SU-DHL-6 (cell line): ENCODE results near the gene TUBB.

Experiments
- H2AFZ ChIP-seq: fragments of 200-600 bp; sonication (generic); 2 replicates; pipeline ENCODE4 v1.6.1; 2014; ENCODE audit warnings: low read depth, mild to moderate bottlenecking, moderate library complexity, mixed read lengths, antibody characterized with exemption, low read length; ENCODE audit not compliant: severe bottlenecking
- H3F3A ChIP-seq: fragments of 200-600 bp; shearing (Covaris generic); 2 replicates; pipeline ENCODE4 v1.6.0; 2016; ENCODE audit warnings: antibody characterized with exemption, mild to moderate bottlenecking; ENCODE audit not compliant: insufficient read depth
- H3K27ac ChIP-seq: fragments of 200-600 bp; sonication (generic); 2 replicates; pipeline ENCODE4 v1.5.1; 2016; ENCODE audit warnings: low read depth, mild to moderate bottlenecking, low read length, moderate library complexity, mixed read lengths
- H3K27me3 ChIP-seq: fragments of 200-600 bp; sonication (generic), shearing (Covaris generic); 2 replicates; pipeline ENCODE4 v1.6.0; 2014; ENCODE audit warnings: mild to moderate bottlenecking, low read length
- H3K36me3 ChIP-seq: fragments of 200-600 bp; sonication (generic); 2 replicates; pipeline ENCODE4 v1.6.1; 2014; ENCODE audit warnings: mild to moderate bottlenecking, low read length, mixed read lengths
- H3K4me2 ChIP-seq: fragments of 300-600, 200-600 bp; shearing (Covaris generic), sonication (generic); 2 replicates; pipeline ENCODE4 v1.6.0; 2014; ENCODE audit warnings: low read length, low read depth, mild to moderate bottlenecking; ENCODE audit not compliant: poor library complexity, severe bottlenecking
- H3K4me3 ChIP-seq: fragments of 200-600 bp; sonication (generic); 2 replicates; pipeline ENCODE4 v1.5.1; 2014; ENCODE audit warnings: antibody characterized with exemption, low read length, mild to moderate bottlenecking, mixed read lengths; ENCODE audit not compliant: insufficient read depth, poor library complexity, severe bottlenecking
- H3K79me2 ChIP-seq: fragments of 200-600 bp; sonication (generic); 2 replicates; pipeline ENCODE4 v1.6.1; 2014; ENCODE audit warnings: mild to moderate bottlenecking, low read length, moderate library complexity; ENCODE audit not compliant: insufficient read depth
- H3K9ac ChIP-seq: fragments of 200-600 bp; sonication (generic); 2 replicates; pipeline ENCODE4 v1.7.0; 2014; ENCODE audit warnings: mild to moderate bottlenecking, low read length
- H3K9me2 ChIP-seq: fragments of 200-600 bp; sonication (generic); replicated peaks from 2 replicates; pipeline ENCODE4 v1.6.1; 2014; ENCODE audit warnings: low read length; ENCODE audit not compliant: insufficient read depth
- H3K9me3 ChIP-seq: fragments of 200-600 bp; sonication (generic); 2 replicates; pipeline ENCODE4 v1.6.1; 2014; ENCODE audit warnings: low read length, mixed read lengths; ENCODE audit not compliant: insufficient read depth
- H4K20me1 ChIP-seq: fragments of 200-600 bp; sonication (generic); 2 replicates; pipeline ENCODE4 v1.6.1; 2014; ENCODE audit warnings: low read depth, mild to moderate bottlenecking, antibody characterized with exemption, low read length, moderate library complexity, mixed read lengths
- EZH2phosphoT487 ChIP-seq: fragments of 200-600 bp; sonication (generic), shearing (Covaris generic); conservative IDR thresholded peaks from 2 replicates; pipeline ENCODE4 v1.6.1; 2018; ENCODE audit warnings: mild to moderate bottlenecking, antibody characterized with exemption, low read length, moderate library complexity, mixed read lengths
- TF ChIP-seq, protein P1 (sequence below): fragments of 200-600 bp; sonication (generic); IDR thresholded peaks from one replicate; pipeline ENCODE4 v1.5.1; 2017; ENCODE audit warnings: antibody characterized with exemption, mild to moderate bottlenecking, low read length, moderate library complexity; ENCODE audit not compliant: insufficient read depth, poor library complexity, severe bottlenecking

Gene TUBB

DNA sequence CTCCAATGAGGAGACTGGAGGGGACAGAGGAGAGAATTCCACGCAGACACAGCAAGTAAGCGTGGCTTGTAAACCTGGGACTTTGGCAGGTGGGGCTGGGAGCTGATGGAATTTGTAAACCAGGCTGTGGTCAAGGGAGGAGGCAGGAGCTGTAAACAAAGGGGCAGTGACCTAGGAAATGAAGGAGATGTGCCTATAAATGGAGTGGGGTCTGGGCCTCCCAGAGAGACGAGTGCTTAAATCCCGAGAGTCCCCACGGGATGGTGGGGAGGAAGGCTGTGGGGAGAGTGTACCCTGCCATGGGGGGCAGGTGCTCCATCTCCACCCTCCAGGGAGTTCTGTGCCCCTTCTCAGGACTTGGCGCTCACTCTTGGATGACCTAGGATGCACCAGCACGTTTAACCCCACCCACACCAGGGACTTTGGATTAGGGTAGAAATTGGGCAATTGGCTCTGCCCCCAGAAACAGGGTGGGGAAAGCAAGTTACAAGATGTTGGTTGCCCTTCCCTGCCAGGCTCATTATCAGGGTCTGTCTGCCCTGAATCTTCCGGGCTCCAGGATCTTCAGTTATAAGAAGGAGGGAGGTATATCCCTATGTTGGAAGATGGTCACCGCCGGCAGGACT lies 43.4 kb upstream of the TUBB start:
- H3K36me3 ChIP-seq, result peaks cover 11% of the 10 kb centered on the region
- no peak overlapping the region for H3K9ac ChIP-seq
- peaks cover 39% of the 10 kb centered on the region for H3K79me2 ChIP-seq
- peaks cover 44% of the 10 kb centered on the region for H3F3A ChIP-seq
- H3K9me2 ChIP-seq, result no peaks in the 10 kb centered on the region
- H3K4me3 ChIP-seq, result no peak overlapping the region
- no peak overlapping the region for H3K27ac ChIP-seq
- no peak overlapping the region for H3K4me2 ChIP-seq
- H3K9me3 ChIP-seq, result no peaks in the 10 kb centered on the region
- H4K20me1 ChIP-seq, result no peaks in the 10 kb centered on the region
- no peak for TF ChIP-seq EZH2phosphoT487
- TF ChIP-seq, protein P1, sequence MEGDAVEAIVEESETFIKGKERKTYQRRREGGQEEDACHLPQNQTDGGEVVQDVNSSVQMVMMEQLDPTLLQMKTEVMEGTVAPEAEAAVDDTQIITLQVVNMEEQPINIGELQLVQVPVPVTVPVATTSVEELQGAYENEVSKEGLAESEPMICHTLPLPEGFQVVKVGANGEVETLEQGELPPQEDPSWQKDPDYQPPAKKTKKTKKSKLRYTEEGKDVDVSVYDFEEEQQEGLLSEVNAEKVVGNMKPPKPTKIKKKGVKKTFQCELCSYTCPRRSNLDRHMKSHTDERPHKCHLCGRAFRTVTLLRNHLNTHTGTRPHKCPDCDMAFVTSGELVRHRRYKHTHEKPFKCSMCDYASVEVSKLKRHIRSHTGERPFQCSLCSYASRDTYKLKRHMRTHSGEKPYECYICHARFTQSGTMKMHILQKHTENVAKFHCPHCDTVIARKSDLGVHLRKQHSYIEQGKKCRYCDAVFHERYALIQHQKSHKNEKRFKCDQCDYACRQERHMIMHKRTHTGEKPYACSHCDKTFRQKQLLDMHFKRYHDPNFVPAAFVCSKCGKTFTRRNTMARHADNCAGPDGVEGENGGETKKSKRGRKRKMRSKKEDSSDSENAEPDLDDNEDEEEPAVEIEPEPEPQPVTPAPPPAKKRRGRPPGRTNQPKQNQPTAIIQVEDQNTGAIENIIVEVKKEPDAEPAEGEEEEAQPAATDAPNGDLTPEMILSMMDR, result no peak
- H2AFZ ChIP-seq, result no peak overlapping the region
- H3K27me3 ChIP-seq, result no peaks in the 10 kb centered on the region

DNA sequence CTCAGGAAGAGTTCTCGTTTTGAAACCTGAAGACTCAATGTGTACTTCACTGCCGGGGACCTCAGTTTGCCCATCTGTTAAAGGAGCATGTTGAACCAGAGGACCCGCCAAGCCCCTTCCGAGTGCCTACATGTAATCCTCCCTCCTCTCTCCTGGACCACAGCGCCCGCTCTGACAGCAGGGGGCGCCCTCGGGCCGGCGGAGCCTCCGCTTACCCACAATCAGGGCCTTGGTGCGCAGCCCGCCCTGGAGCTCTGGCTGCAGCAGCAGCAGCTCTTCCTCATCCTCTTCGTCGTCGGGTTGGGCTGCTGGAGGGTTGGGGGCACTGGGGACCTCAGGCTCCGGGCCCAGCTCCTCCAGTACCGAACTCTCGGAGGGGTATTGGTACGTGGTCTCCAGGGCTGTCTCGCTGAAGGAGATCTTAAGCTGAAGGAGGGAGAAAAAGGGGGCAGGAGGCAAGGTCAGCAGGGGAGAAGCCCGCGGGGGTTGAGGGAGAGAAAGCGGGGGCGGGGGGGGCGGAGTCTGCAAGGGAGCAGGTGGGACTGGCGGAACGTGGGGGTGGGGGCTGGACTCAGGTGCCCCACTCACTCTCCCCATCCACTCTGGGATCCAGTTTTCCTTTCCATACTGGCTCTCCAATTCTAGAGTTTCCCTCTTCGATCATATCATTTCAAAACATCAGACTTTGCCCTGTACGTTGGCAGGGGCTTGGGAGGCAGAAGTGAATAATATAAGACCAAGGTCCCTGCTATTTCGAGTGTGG lies 41.0 kb upstream of the TUBB start:
- H3K4me3 ChIP-seq, result peak overlapping the region; percentile 40
- H3K9ac ChIP-seq, result peak overlapping the region; percentile 59
- no peaks in the 10 kb centered on the region for H3K9me3 ChIP-seq
- H3K27ac ChIP-seq, result peak overlapping the region; percentile 82
- H3K4me2 ChIP-seq, result peak overlapping the region; percentile 92
- peaks cover 61% of the 10 kb centered on the region for H3F3A ChIP-seq
- peaks cover 11% of the 10 kb centered on the region for H3K36me3 ChIP-seq
- no peaks in the 10 kb centered on the region for H4K20me1 ChIP-seq
- TF ChIP-seq, protein P1, result peak; percentile 99
- TF ChIP-seq EZH2phosphoT487, result no peak
- H3K27me3 ChIP-seq, result no peaks in the 10 kb centered on the region
- H2AFZ ChIP-seq, result no peak overlapping the region
- no peaks in the 10 kb centered on the region for H3K9me2 ChIP-seq
- peaks cover 52% of the 10 kb centered on the region for H3K79me2 ChIP-seq

- H2AFZ ChIP-seq, result no peak overlapping the region
Measured at GRCh38 chr6:30679765-30680535, 40.2 kb upstream of the TUBB start.

More at GRCh38 chr6:30679765-30680535, 40.2 kb upstream of the TUBB start:
- Histone ChIP-seq H3K9me3 (no peaks in the 10 kb centered on the region), H3K27ac (peak overlapping the region; percentile 82), H3K4me2 (peak overlapping the region; percentile 92), H3K4me3 (peak overlapping the region; percentile 40), H3K27me3 (no peaks in the 10 kb centered on the region), H3K36me3 (peaks cover 11% of the 10 kb centered on the region), H3F3A (peaks cover 65% of the 10 kb centered on the region), H4K20me1 (no peaks in the 10 kb centered on the region), H3K79me2 (peaks cover 60% of the 10 kb centered on the region), H3K9me2 (no peaks in the 10 kb centered on the region), H3K9ac (peak overlapping the region; percentile 59)
- no peak for TF ChIP-seq EZH2phosphoT487
- TF ChIP-seq, protein P1, result no peak
